PC-9 (cell line): Measurements from ENCODE around the gene RASL10B. TPM values are rescaled to one million over a fixed set of nuclear protein-coding genes. Genes with fewer than 3 reads are reported as not detected.

Source experiments
- BruUV-seq: library from RNA; stranded (reverse); fragments of 400-500 nt; replicated peaks from 2 replicates; lab custom pipeline; 2021; lab: Mats Ljungman, UMichigan
- CTCF ChIA-PET: fragments of 300-600 bp; sonication (Branson Sonifier 250); formaldehyde crosslinking; loops from one replicate; lab custom pipeline; 2022; ENCODE audit warnings: antibody characterized with exemption; lab: Charles Lee
- POLR2A ChIA-PET: fragments of 300-600 bp; sonication (Branson Sonifier 250); formaldehyde crosslinking; loops from one replicate; lab custom pipeline; 2022; ENCODE audit warnings: antibody characterized with exemption; ENCODE audit not compliant: unreplicated experiment; lab: Charles Lee
- DNase-seq, 2 experiments: peaks; one replicate each; pipeline versions ENCODE4 v3.0.0 to v3.0.0-alpha.2; 2015 to 2022; ENCODE audit warnings: mixed read lengths in 1 of 2
- H2AFZ ChIP-seq: fragments of 200-600 bp; sonication (generic); 2 replicates; pipeline ENCODE4 v1.8.1; 2017; ENCODE audit warnings: antibody characterized with exemption
- H3F3A ChIP-seq: fragments of 200-600 bp; sonication (generic); 2 replicates; pipeline ENCODE4 v1.8.1; 2017; ENCODE audit warnings: antibody characterized with exemption, mild to moderate bottlenecking, low read depth; ENCODE audit not compliant: insufficient read depth
- H3K27ac ChIP-seq: fragments of 200-600 bp; sonication (generic); 2 replicates; pipeline ENCODE4 v1.6.1; 2016; ENCODE audit warnings: mixed run types
- H3K27me3 ChIP-seq: fragments of 200-600 bp; sonication (generic); 2 replicates; pipeline ENCODE4 v1.6.1; 2016; ENCODE audit warnings: low read depth, mixed run types; ENCODE audit not compliant: insufficient read depth
- H3K36me3 ChIP-seq: fragments of 200-600 bp; sonication (generic); 2 replicates; pipeline ENCODE4 v1.6.1; 2016; ENCODE audit warnings: low read depth, mixed run types
- H3K4me1 ChIP-seq: fragments of 200-600 bp; sonication (generic); replicated peaks from 2 replicates; pipeline ENCODE4 v1.6.1; 2016; ENCODE audit warnings: mixed run types; ENCODE audit not compliant: insufficient read depth
- H3K4me2 ChIP-seq: fragments of 200-600 bp; sonication (generic); 2 replicates; pipeline ENCODE4 v1.6.1; 2017; ENCODE audit warnings: mixed run types
- H3K4me3 ChIP-seq: fragments of 200-600 bp; sonication (generic); 2 replicates; pipeline ENCODE4 v1.6.1; 2016; ENCODE audit warnings: mixed run types
- H3K79me2 ChIP-seq: fragments of 200-600 bp; sonication (generic); 2 replicates; pipeline ENCODE4 v1.6.1; 2017; ENCODE audit warnings: low read depth, mixed run types
- H3K9me2 ChIP-seq: fragments of 200-600 bp; sonication (generic); 2 replicates; pipeline ENCODE4 v1.8.1; 2017; ENCODE audit warnings: mild to moderate bottlenecking; ENCODE audit not compliant: insufficient read depth
- H3K9me3 ChIP-seq: fragments of 200-600 bp; sonication (generic); 2 replicates; pipeline ENCODE4 v1.8.1; 2016; ENCODE audit warnings: low read depth; ENCODE audit not compliant: insufficient read depth
- H4K20me1 ChIP-seq: fragments of 200-600 bp; sonication (generic); 2 replicates; pipeline ENCODE4 v1.8.1; 2017; ENCODE audit not compliant: insufficient read depth
- CTCF ChIP-seq: fragments of 200-600 bp; sonication (generic); conservative IDR thresholded peaks from 2 replicates; pipeline ENCODE4 v1.6.1; 2017; ENCODE audit warnings: mixed run types, antibody characterized with exemption, mild to moderate bottlenecking, moderate library complexity
- EZH2 ChIP-seq: fragments of 200-600 bp; sonication (generic); IDR thresholded peaks from 2 replicates; pipeline ENCODE4 v1.8.0; 2017; ENCODE audit warnings: antibody characterized with exemption, low read depth
- intact Hi-C: fragments of 100-400 bp; cut with micrococcal nuclease; formaldehyde crosslinking; loops from one replicate; pipeline ENCODE4 v1.10.0; 2022; ENCODE audit not compliant: unreplicated experiment
- total RNA-seq: library from RNA; stranded (reverse); gene quantifications from 2 replicates; pipeline ENCODE4 v1.2.3, GENCODE V29; 2021

The RASL10B gene
- total RNA-seq, 1 experiment from 2014 or later: 0.11 TPM

DNA sequence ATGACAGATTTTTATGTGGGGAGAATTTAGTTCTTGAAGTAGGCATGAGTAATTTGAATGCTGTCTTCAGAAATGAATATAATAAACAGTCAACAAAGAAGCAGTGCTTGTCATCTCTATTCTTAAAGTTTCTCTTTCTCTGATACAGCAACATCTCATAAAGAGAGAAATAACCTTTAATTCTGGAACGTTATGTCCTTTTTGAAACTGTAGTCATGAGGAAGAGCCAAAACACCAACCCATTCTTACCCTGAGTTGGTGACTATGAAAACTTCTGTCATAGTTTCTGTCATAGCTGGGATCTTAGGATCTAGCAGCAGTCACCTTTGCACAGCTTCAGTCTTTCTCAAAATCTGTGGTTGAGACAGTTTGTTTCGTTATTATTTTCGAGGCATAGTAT, 15.3 kb upstream of the RASL10B start:
- Histone ChIP-seq H3K27ac (no peak overlapping the region), H3K4me1 (peaks cover 6% of the 10 kb centered on the region), H2AFZ (no peak overlapping the region), H3K9me2 (no peaks in the 10 kb centered on the region), H3K36me3 (0 out of 2 replicates have a peak, but pooled peaks cover 8% of the 10 kb centered on the region), H3K4me3 (no peak overlapping the region), H4K20me1 (no peaks in the 10 kb centered on the region), H3K4me2 (no peak overlapping the region), H3K9me3 (no peaks in the 10 kb centered on the region), H3K27me3 (no peaks in the 10 kb centered on the region), H3K79me2 (no peaks in the 10 kb centered on the region), H3F3A (peaks cover 10% of the 10 kb centered on the region; the same call in 1 of the 2 replicates)
- intact Hi-C loops: no loop called here
- BruUV-seq: no TSS peak
- DNase-seq: no peak
- POLR2A ChIA-PET: no interaction called here
- TF ChIP-seq EZH2 (no peak), CTCF (no peak)
- CTCF ChIA-PET: no interaction called here

DNA sequence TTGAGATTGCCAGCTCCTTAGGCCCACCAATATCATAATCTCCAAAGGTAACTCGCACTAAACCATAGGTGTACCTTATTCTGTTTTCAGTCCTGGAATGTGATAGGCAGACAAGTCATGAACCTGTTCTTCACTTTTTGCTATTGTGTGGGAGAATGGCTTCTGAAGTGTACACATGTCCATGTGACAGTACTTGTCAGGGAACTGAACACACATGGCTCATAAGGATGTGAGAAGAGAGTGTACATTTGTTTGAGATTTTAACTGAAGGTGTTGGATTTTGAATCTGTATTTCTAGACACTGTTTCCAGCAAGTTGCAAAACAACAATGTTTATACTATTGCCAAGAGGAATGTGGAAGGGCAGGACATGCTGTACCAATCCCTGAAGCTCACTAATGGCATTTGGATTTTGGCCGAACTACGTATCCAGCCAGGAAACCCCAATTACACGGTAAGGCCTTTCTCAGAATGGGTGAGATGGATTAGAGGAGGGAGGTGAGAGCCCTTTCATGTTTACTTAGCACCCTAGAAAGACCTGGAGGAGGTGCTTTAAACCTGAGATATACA, 14.5 kb upstream of the RASL10B start:
- CTCF ChIA-PET: no interaction called here

GRCh38 chr17:35717475-35717874, 14.0 kb upstream of the RASL10B start:
- Histone ChIP-seq H3F3A (peaks cover 10% of the 10 kb centered on the region; the same call in 1 of the 2 replicates), H3K27ac (no peak overlapping the region), H3K36me3 (0 out of 2 replicates have a peak, but pooled peaks cover 8% of the 10 kb centered on the region), H3K27me3 (no peaks in the 10 kb centered on the region), H3K79me2 (no peaks in the 10 kb centered on the region), H3K9me3 (no peaks in the 10 kb centered on the region), H3K4me3 (no peak overlapping the region), H3K4me1 (peaks cover 6% of the 10 kb centered on the region), H3K4me2 (no peak overlapping the region), H3K9me2 (no peaks in the 10 kb centered on the region), H2AFZ (no peak overlapping the region), H4K20me1 (no peaks in the 10 kb centered on the region)
- DNase-seq: no peak
- no peak for TF ChIP-seq EZH2
- ChIA-PET CTCF (no interaction called here), POLR2A (no interaction called here)
- intact Hi-C loops: no loop called here
- BruUV-seq: no TSS peak

More for the DNA sequence above, 14.5 kb upstream of the RASL10B start:
- no peak overlapping the region for H3K27ac ChIP-seq
- no TSS peak for BruUV-seq
- H3K4me1 ChIP-seq: peaks cover 6% of the 10 kb centered on the region
- no peak for TF ChIP-seq EZH2
- TF ChIP-seq CTCF: no peak
- no peaks in the 10 kb centered on the region for H4K20me1 ChIP-seq
- H3K4me2 ChIP-seq: no peak overlapping the region
- intact Hi-C loops: no loop called here
- POLR2A ChIA-PET: no interaction called here
- H2AFZ ChIP-seq: no peak overlapping the region
- H3K4me3 ChIP-seq: no peak overlapping the region
- H3F3A ChIP-seq: peaks cover 10% of the 10 kb centered on the region; the same call in 1 of the 2 replicates
- DNase-seq: peak in 1 of 2 experiments; percentile 44
- H3K36me3 ChIP-seq: 0 out of 2 replicates have a peak, but pooled peaks cover 8% of the 10 kb centered on the region
- no peaks in the 10 kb centered on the region for H3K27me3 ChIP-seq
- no peaks in the 10 kb centered on the region for H3K79me2 ChIP-seq
- H3K9me3 ChIP-seq: no peaks in the 10 kb centered on the region
- H3K9me2 ChIP-seq: no peaks in the 10 kb centered on the region

GRCh38 chr17:35723735-35724134, 7.7 kb upstream of the RASL10B start:
- H3K27me3 ChIP-seq: no peaks in the 10 kb centered on the region
- H2AFZ ChIP-seq: no peak overlapping the region
- H3K4me1 ChIP-seq: peaks cover 14% of the 10 kb centered on the region
- H3K79me2 ChIP-seq: no peaks in the 10 kb centered on the region
- no peaks in the 10 kb centered on the region for H3K9me3 ChIP-seq
- H3K4me3 ChIP-seq: no peak overlapping the region
- TF ChIP-seq CTCF (no peak), EZH2 (no peak)
- ChIA-PET CTCF (no interaction called here), POLR2A (no interaction called here)
- no TSS peak for BruUV-seq
- no peaks in the 10 kb centered on the region for H3F3A ChIP-seq
- H3K36me3 ChIP-seq: peaks cover 8% of the 10 kb centered on the region; the same call in 1 of the 2 replicates
- H3K9me2 ChIP-seq: no peaks in the 10 kb centered on the region
- H4K20me1 ChIP-seq: peaks cover 7% of the 10 kb centered on the region
- intact Hi-C loops: no loop called here
- H3K27ac ChIP-seq: no peak overlapping the region
- H3K4me2 ChIP-seq: no peak overlapping the region
- no peak for DNase-seq
